ENCODE measurements around the gene HIVEP3.
A peak's percentile ranks its signal among the peaks of the same experiment; 100 is the strongest.

HIVEP3 gene

DNA sequence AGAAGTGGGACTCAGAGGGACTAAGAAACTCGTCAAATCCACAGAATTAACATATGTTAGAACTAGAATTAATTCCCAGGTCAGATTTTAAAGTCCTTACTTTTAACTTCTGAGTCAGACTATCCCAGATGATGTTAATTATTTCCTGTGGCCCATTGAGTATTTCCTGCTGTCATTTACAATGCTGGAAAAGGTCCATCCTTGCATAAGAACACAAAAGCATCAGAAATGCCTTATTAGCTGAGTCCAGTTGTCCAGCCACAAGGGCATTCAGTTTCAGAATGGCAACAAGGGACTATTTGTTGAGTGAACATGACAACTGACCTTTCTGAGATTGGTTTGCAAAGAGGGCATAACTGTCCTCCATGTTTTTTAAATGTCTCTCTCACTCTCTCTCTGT is 16.5 kb upstream of the HIVEP3 start:
- Histone ChIP-seq H2BK5ac (ENCODE audit: low read length) (no peak overlapping the region), H3K27me3 (ENCODE audit: insufficient read depth, low read length, poor library complexity) (no peaks in the 10 kb centered on the region), H3K4me1 (ENCODE audit: control insufficient read depth, low read depth, low read length) (no peaks in the 10 kb centered on the region), H3K36me3 (ENCODE audit: control insufficient read depth, insufficient read depth, low read length) (no peaks in the 10 kb centered on the region), H3K79me1 (ENCODE audit: low read length) (no peaks in the 10 kb centered on the region), H3K27ac (ENCODE audit: low read depth, low read length) (no peak overlapping the region), H4K8ac (ENCODE audit: low read depth, low read length) (no peak overlapping the region), H3K79me2 (ENCODE audit: control insufficient read depth, insufficient read depth, low read length) (no peaks in the 10 kb centered on the region), H3K4ac (ENCODE audit: low read depth, low read length) (no peak overlapping the region), H3K4me3 (ENCODE audit: low read length) (no peak overlapping the region), H3K18ac (ENCODE audit: low read length) (no peak overlapping the region), H3K9ac (ENCODE audit: low read length) (no peak overlapping the region), H3K23ac (ENCODE audit: low read length) (no peak overlapping the region), H2BK15ac (replicated peaks; ENCODE audit: low read depth) (no peak overlapping the region), H3K4me2 (ENCODE audit: low read length) (no peak overlapping the region), H4K5ac (ENCODE audit: low read length) (no peak overlapping the region), H2AK5ac (ENCODE audit: low read length) (no peak overlapping the region), H3K56ac (ENCODE audit: low read length) (no peak overlapping the region), H2BK120ac (ENCODE audit: low read depth, low read length) (no peak overlapping the region)
- no peak for DNase-seq
- no CpG with 5 or more reads among the region's 1 CpG for WGBS (ENCODE audit: extremely low coverage, insufficient coverage, low lambda C conversion rate)

DNA sequence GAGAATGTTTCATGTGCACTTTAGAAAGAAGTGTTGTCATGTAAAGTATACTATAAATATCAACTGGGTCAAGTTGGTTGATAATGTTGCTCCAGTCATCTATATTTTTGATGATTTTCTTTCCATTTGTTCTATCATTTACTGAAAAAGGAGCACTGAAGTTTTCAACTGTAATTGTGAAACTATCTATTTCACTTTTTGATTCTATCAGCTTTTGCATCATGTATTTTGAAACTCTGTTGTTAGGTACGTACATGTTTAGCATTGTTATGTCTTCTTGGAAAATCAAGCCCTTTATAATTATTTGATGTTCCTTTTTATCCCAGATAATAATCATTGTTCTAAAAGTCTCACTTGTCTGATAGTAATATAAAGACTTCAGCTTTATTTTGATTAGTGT is 14.4 kb upstream of the HIVEP3 start:
- H3K18ac ChIP-seq (ENCODE audit: low read length), result no peak overlapping the region
- no peak overlapping the region for H4K5ac ChIP-seq (ENCODE audit: low read length)
- no peaks in the 10 kb centered on the region for H3K36me3 ChIP-seq (ENCODE audit: control insufficient read depth, insufficient read depth, low read length)
- no peak for DNase-seq
- H4K8ac ChIP-seq (ENCODE audit: low read depth, low read length), result no peak overlapping the region
- no peak overlapping the region for H3K4me2 ChIP-seq (ENCODE audit: low read length)
- no peaks in the 10 kb centered on the region for H3K79me1 ChIP-seq (ENCODE audit: low read length)
- no peak overlapping the region for H3K9ac ChIP-seq (ENCODE audit: low read length)
- H3K4me1 ChIP-seq (ENCODE audit: control insufficient read depth, low read depth, low read length), result no peaks in the 10 kb centered on the region
- no peak overlapping the region for H2BK15ac ChIP-seq (replicated peaks; ENCODE audit: low read depth)
- no peak overlapping the region for H2BK5ac ChIP-seq (ENCODE audit: low read length)
- H3K27me3 ChIP-seq (ENCODE audit: insufficient read depth, low read length, poor library complexity), result peaks cover 2% of the 10 kb centered on the region
- no peak overlapping the region for H2AK5ac ChIP-seq (ENCODE audit: low read length)
- H3K4ac ChIP-seq (ENCODE audit: low read depth, low read length), result no peak overlapping the region
- no peak overlapping the region for H3K4me3 ChIP-seq (ENCODE audit: low read length)
- WGBS (ENCODE audit: extremely low coverage, insufficient coverage, low lambda C conversion rate), result no CpG with 5 or more reads among the region's 1 CpG
- H2BK120ac ChIP-seq (ENCODE audit: low read depth, low read length), result no peak overlapping the region
- no peak overlapping the region for H3K56ac ChIP-seq (ENCODE audit: low read length)
- H3K23ac ChIP-seq (ENCODE audit: low read length), result no peak overlapping the region
- no peaks in the 10 kb centered on the region for H3K79me2 ChIP-seq (ENCODE audit: control insufficient read depth, insufficient read depth, low read length)
- no peak overlapping the region for H3K27ac ChIP-seq (ENCODE audit: low read depth, low read length)

DNA sequence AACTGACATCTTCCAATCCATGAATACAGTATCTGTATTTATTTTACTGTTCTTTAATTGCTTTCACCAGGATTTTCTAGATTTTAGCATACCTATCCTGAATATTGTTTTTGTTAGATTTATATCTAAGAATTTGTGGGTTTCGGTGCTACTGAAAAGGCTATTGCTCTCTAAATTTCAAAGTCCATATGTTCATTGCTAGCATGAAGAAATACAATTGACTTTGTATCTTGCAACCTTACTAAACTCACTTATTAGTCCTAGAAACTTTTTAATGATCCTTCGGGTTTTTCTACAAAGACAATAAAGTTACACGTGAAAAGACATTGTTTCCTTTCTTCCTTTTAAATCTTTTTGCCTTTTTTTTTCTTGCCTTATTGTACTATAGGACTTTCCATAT is 12.9 kb upstream of the HIVEP3 start:
- no peak overlapping the region for H2BK15ac ChIP-seq (replicated peaks; ENCODE audit: low read depth)

DNA sequence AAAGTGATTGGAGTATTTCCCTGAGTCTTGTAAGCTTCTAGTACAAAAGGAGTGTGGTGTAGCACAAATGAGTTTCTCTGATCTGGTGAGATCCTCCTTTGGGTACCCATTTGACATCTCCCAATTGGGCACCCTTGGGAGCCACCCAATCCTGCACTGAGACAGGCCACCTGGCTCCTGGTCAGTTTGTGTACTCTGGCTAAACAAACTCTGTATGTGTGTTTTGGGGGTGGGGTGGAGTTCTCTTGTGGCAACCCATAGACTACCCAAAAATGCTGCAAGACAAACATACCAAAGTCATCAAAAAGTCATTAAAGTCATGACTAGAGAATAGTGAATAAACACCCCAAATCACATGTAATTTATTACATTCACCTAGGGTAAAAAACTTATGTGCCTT is 8.4 kb upstream of the HIVEP3 start:
- Histone ChIP-seq H3K36me3 (ENCODE audit: control insufficient read depth, insufficient read depth, low read length) (no peaks in the 10 kb centered on the region), H3K79me1 (ENCODE audit: low read length) (no peaks in the 10 kb centered on the region), H2BK15ac (replicated peaks; ENCODE audit: low read depth) (no peak overlapping the region), H3K9ac (ENCODE audit: low read length) (no peak overlapping the region), H3K4me3 (ENCODE audit: low read length) (no peak overlapping the region), H3K79me2 (ENCODE audit: control insufficient read depth, insufficient read depth, low read length) (no peaks in the 10 kb centered on the region), H3K4ac (ENCODE audit: low read depth, low read length) (no peak overlapping the region), H3K4me1 (ENCODE audit: control insufficient read depth, low read depth, low read length) (no peaks in the 10 kb centered on the region), H2AK5ac (ENCODE audit: low read length) (no peak overlapping the region), H2BK5ac (ENCODE audit: low read length) (no peak overlapping the region), H4K5ac (ENCODE audit: low read length) (no peak overlapping the region), H3K4me2 (ENCODE audit: low read length) (no peak overlapping the region), H3K27me3 (ENCODE audit: insufficient read depth, low read length, poor library complexity) (peaks cover 2% of the 10 kb centered on the region), H3K23ac (ENCODE audit: low read length) (no peak overlapping the region), H4K8ac (ENCODE audit: low read depth, low read length) (no peak overlapping the region), H3K56ac (ENCODE audit: low read length) (no peak overlapping the region), H3K18ac (ENCODE audit: low read length) (no peak overlapping the region), H3K27ac (ENCODE audit: low read depth, low read length) (no peak overlapping the region), H2BK120ac (ENCODE audit: low read depth, low read length) (no peak overlapping the region)
- DNase-seq, result no peak

More for the DNA sequence above, 12.9 kb upstream of the HIVEP3 start:
- H2BK5ac ChIP-seq (ENCODE audit: low read length), result no peak overlapping the region
- H4K5ac ChIP-seq (ENCODE audit: low read length), result no peak overlapping the region
- H4K8ac ChIP-seq (ENCODE audit: low read depth, low read length), result no peak overlapping the region
- H3K36me3 ChIP-seq (ENCODE audit: control insufficient read depth, insufficient read depth, low read length), result no peaks in the 10 kb centered on the region
- H3K23ac ChIP-seq (ENCODE audit: low read length), result no peak overlapping the region
- no peaks in the 10 kb centered on the region for H3K4me1 ChIP-seq (ENCODE audit: control insufficient read depth, low read depth, low read length)
- no peaks in the 10 kb centered on the region for H3K79me1 ChIP-seq (ENCODE audit: low read length)
- no peak overlapping the region for H3K4ac ChIP-seq (ENCODE audit: low read depth, low read length)
- no peak overlapping the region for H3K4me2 ChIP-seq (ENCODE audit: low read length)
- no peak overlapping the region for H2AK5ac ChIP-seq (ENCODE audit: low read length)
- no CpG with 5 or more reads among the region's 3 CpGs for WGBS (ENCODE audit: extremely low coverage, insufficient coverage, low lambda C conversion rate)
- H3K4me3 ChIP-seq (ENCODE audit: low read length), result no peak overlapping the region
- no peaks in the 10 kb centered on the region for H3K79me2 ChIP-seq (ENCODE audit: control insufficient read depth, insufficient read depth, low read length)
- no peak overlapping the region for H2BK120ac ChIP-seq (ENCODE audit: low read depth, low read length)
- no peak overlapping the region for H3K18ac ChIP-seq (ENCODE audit: low read length)
- DNase-seq, result no peak
- peaks cover 2% of the 10 kb centered on the region for H3K27me3 ChIP-seq (ENCODE audit: insufficient read depth, low read length, poor library complexity)
- H3K56ac ChIP-seq (ENCODE audit: low read length), result no peak overlapping the region
- no peak overlapping the region for H3K9ac ChIP-seq (ENCODE audit: low read length)
- H3K27ac ChIP-seq (ENCODE audit: low read depth, low read length), result no peak overlapping the region

DNA sequence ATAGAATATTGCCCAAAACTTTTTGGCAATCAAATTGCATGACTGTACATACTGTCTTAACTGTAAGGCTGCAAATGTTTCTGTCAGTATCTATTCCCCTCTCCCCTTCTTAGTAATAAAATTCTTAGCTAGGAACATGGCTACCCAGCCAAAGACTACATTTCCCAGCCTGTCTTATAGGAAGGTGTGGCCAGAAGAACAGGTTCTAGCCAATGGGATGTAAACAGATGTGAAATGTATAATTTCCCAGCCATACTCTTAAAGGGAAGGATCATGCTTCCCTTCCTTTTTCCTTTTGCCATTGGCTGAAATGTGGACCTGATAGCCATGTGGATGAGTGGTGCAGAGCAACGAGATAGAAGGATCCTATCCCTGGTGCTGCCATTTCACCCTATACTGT is 7.0 kb upstream of the HIVEP3 start:
- Histone ChIP-seq H2BK120ac (ENCODE audit: low read depth, low read length) (no peak overlapping the region), H3K23ac (ENCODE audit: low read length) (no peak overlapping the region), H3K79me2 (ENCODE audit: control insufficient read depth, insufficient read depth, low read length) (no peaks in the 10 kb centered on the region), H3K4me3 (ENCODE audit: low read length) (no peak overlapping the region), H2BK15ac (replicated peaks; ENCODE audit: low read depth) (no peak overlapping the region), H3K56ac (ENCODE audit: low read length) (no peak overlapping the region), H3K4ac (ENCODE audit: low read depth, low read length) (no peak overlapping the region), H2BK5ac (ENCODE audit: low read length) (no peak overlapping the region), H3K4me2 (ENCODE audit: low read length) (no peak overlapping the region), H4K8ac (ENCODE audit: low read depth, low read length) (no peak overlapping the region), H3K4me1 (ENCODE audit: control insufficient read depth, low read depth, low read length) (no peaks in the 10 kb centered on the region), H3K18ac (ENCODE audit: low read length) (no peak overlapping the region), H3K27me3 (ENCODE audit: insufficient read depth, low read length, poor library complexity) (peaks cover 2% of the 10 kb centered on the region), H3K36me3 (ENCODE audit: control insufficient read depth, insufficient read depth, low read length) (no peaks in the 10 kb centered on the region), H4K5ac (ENCODE audit: low read length) (no peak overlapping the region), H3K79me1 (ENCODE audit: low read length) (no peaks in the 10 kb centered on the region), H2AK5ac (ENCODE audit: low read length) (no peak overlapping the region), H3K9ac (ENCODE audit: low read length) (no peak overlapping the region), H3K27ac (ENCODE audit: low read depth, low read length) (no peak overlapping the region)
- peak; percentile 27 for DNase-seq
- WGBS (ENCODE audit: extremely low coverage, insufficient coverage, low lambda C conversion rate), result no CpG with 5 or more reads among the region's 1 CpG

DNA sequence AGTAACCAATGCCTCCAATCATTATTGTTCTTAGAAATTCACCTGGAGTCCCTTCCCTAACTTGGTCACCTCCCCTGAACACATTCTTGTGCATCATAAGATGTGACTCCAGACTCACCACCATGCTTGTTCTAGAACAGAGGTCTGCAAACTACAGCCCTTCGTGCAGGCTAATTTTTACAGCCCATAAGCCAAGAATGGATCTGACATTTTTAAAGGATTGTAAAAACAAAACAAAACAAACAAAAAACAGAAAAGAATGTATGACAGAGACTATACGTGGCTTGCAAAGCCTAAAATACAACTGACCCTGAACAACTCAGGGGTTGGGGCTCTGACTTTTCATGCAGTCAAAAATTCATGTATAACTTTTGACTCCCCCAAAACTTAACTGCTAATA is 6.2 kb upstream of the HIVEP3 start:
- H3K4me1 ChIP-seq (ENCODE audit: control insufficient read depth, low read depth, low read length), result no peaks in the 10 kb centered on the region
- H2BK120ac ChIP-seq (ENCODE audit: low read depth, low read length), result no peak overlapping the region
- H3K36me3 ChIP-seq (ENCODE audit: control insufficient read depth, insufficient read depth, low read length), result no peaks in the 10 kb centered on the region
- no peak overlapping the region for H2AK5ac ChIP-seq (ENCODE audit: low read length)
- H4K5ac ChIP-seq (ENCODE audit: low read length), result no peak overlapping the region
- no CpG with 5 or more reads among the region's 2 CpGs for WGBS (ENCODE audit: extremely low coverage, insufficient coverage, low lambda C conversion rate)
- no peak overlapping the region for H3K4ac ChIP-seq (ENCODE audit: low read depth, low read length)
- H3K4me2 ChIP-seq (ENCODE audit: low read length), result no peak overlapping the region
- H3K56ac ChIP-seq (ENCODE audit: low read length), result no peak overlapping the region
- H3K27ac ChIP-seq (ENCODE audit: low read depth, low read length), result no peak overlapping the region
- no peak overlapping the region for H3K9ac ChIP-seq (ENCODE audit: low read length)
- DNase-seq, result no peak
- H4K8ac ChIP-seq (ENCODE audit: low read depth, low read length), result no peak overlapping the region
- no peak overlapping the region for H3K18ac ChIP-seq (ENCODE audit: low read length)
- peaks cover 2% of the 10 kb centered on the region for H3K27me3 ChIP-seq (ENCODE audit: insufficient read depth, low read length, poor library complexity)
- no peak overlapping the region for H3K23ac ChIP-seq (ENCODE audit: low read length)
- H3K79me2 ChIP-seq (ENCODE audit: control insufficient read depth, insufficient read depth, low read length), result no peaks in the 10 kb centered on the region
- H2BK5ac ChIP-seq (ENCODE audit: low read length), result no peak overlapping the region
- no peak overlapping the region for H3K4me3 ChIP-seq (ENCODE audit: low read length)
- H2BK15ac ChIP-seq (replicated peaks; ENCODE audit: low read depth), result no peak overlapping the region
- no peaks in the 10 kb centered on the region for H3K79me1 ChIP-seq (ENCODE audit: low read length)
